SK-N-SH (cell line): ENCODE results near the gene MARCHF10. TPM values are rescaled to one million over a fixed set of nuclear protein-coding genes. Genes with fewer than 3 reads are reported as not detected.

Experiments used
- CTCF ChIA-PET: fragments of 300-600, 350-600 bp; formaldehyde crosslinking; extraction: SDS; loops from one replicate; lab custom pipeline; 2021; lab: Yijun Ruan, JAX
- POLR2A ChIA-PET: fragments of 350-600 bp; sonication (Branson Sonifier 250); formaldehyde crosslinking; extraction: SDS; loops from one replicate; lab custom pipeline; 2020; ENCODE audit warnings: antibody characterized with exemption, inconsistent platforms; lab: Yijun Ruan, JAX
- DNase-seq: peaks from one replicate; pipeline ENCODE4 v3.0.0; 2012
- H2AFZ ChIP-seq: fragments of 200-600 bp; sonication (generic); 2 replicates; pipeline ENCODE4 v1.8.1; 2016; ENCODE audit warnings: antibody characterized with exemption, mild to moderate bottlenecking, low read depth
- H3F3A ChIP-seq: fragments of 200-600 bp; sonication (generic); replicated peaks from 2 replicates; pipeline ENCODE3; 2016; ENCODE audit warnings: antibody characterized with exemption, mild to moderate bottlenecking; ENCODE audit not compliant: insufficient read depth
- H3K27ac ChIP-seq, 2 experiments: fragments of 200-500 bp in 1 of 2; fragments of 200-600 bp in 1 of 2; sonication (Bioruptor generic) in 1 of 2; sonication (generic), shearing (Covaris generic) in 1 of 2; 2 replicates each; pipeline versions ENCODE4 v1.5.1 to v1.6.1; 2014 to 2016; ENCODE audit warnings: low read depth in 2 of 2, inconsistent platforms in 1 of 2, low read length in 1 of 2, mild to moderate bottlenecking in 1 of 2, mixed read lengths in 1 of 2
- H3K27me3 ChIP-seq: fragments of 200-600 bp; sonication (generic), shearing (Covaris generic); 2 replicates; pipeline ENCODE4 v1.6.1; 2016; ENCODE audit warnings: mixed run types; ENCODE audit not compliant: insufficient read depth
- H3K36me3 ChIP-seq, 2 experiments: fragments of 200-500 bp in 1 of 2; fragments of 200-600 bp in 1 of 2; sonication (Bioruptor generic) in 1 of 2; sonication (generic) in 1 of 2; replicated peaks in 1 of 2; 2 replicates each; pipeline versions ENCODE3 to v1.5.1; 2014 to 2016; ENCODE audit warnings: low read length in 1 of 2, mild to moderate bottlenecking in 1 of 2; ENCODE audit not compliant: insufficient read depth in 2 of 2, control insufficient read depth in 1 of 2
- H3K4me1 ChIP-seq, 2 experiments: fragments of 200-500 bp in 1 of 2; fragments of 200-600 bp in 1 of 2; sonication (Bioruptor generic) in 1 of 2; sonication (generic), shearing (Covaris generic) in 1 of 2; 2 replicates each; pipeline versions ENCODE4 v1.5.1 to v1.6.1; 2014 to 2016; ENCODE audit warnings: low read depth in 1 of 2, low read length in 1 of 2, mixed run types in 1 of 2; ENCODE audit not compliant: insufficient read depth in 2 of 2, control insufficient read depth in 1 of 2
- H3K4me2 ChIP-seq: fragments of 200-600 bp; sonication (generic), shearing (Covaris generic); 2 replicates; pipeline ENCODE4 v1.6.1; 2017; ENCODE audit warnings: mixed run types
- H3K4me3 ChIP-seq, 2 experiments: fragments of 200-500 bp in 1 of 2; fragments of 200-600 bp in 1 of 2; sonication (Bioruptor generic) in 1 of 2; sonication (generic), shearing (Covaris generic) in 1 of 2; 2 replicates each; pipeline versions ENCODE4 v1.5.1 to v1.8.1; 2014 to 2016; ENCODE audit warnings: low read depth in 2 of 2, inconsistent platforms in 1 of 2, low read length in 1 of 2, mild to moderate bottlenecking in 1 of 2, mixed read lengths in 1 of 2, moderate library complexity in 1 of 2
- H3K79me2 ChIP-seq: fragments of 200-600 bp; sonication (generic); 2 replicates; pipeline ENCODE4 v1.8.1; 2017; ENCODE audit warnings: mild to moderate bottlenecking; ENCODE audit not compliant: insufficient read depth
- H3K9ac ChIP-seq: fragments of 200-600 bp; sonication (generic); 2 replicates; pipeline ENCODE4 v1.6.1; 2017; ENCODE audit warnings: mixed run types
- H3K9me2 ChIP-seq: fragments of 200-600 bp; sonication (generic); 2 replicates; pipeline ENCODE4 v1.6.1; 2017; ENCODE audit warnings: mixed run types
- H3K9me3 ChIP-seq: fragments of 200-600 bp; sonication (generic); 2 replicates; pipeline ENCODE4 v1.6.1; 2017; ENCODE audit warnings: mixed run types, mild to moderate bottlenecking, moderate library complexity
- H4K20me1 ChIP-seq: fragments of 200-600 bp; sonication (generic); 2 replicates; pipeline ENCODE4 v1.6.1; 2017; ENCODE audit warnings: mild to moderate bottlenecking, mixed run types; ENCODE audit not compliant: insufficient read depth
- ELF1 ChIP-seq: IDR thresholded peaks from 2 replicates; pipeline ENCODE4 v1.4.0; 2012
- FOSL2 ChIP-seq: IDR thresholded peaks from 2 replicates; pipeline ENCODE4 v1.4.0; 2012; ENCODE audit warnings: low read depth, mild to moderate bottlenecking, moderate library complexity, borderline replicate concordance
- FOXJ3 ChIP-seq: sonication (generic); formaldehyde crosslinking; IDR thresholded peaks from 2 replicates; pipeline ENCODE4 v1.5.1; 2020; ENCODE audit warnings: mild to moderate bottlenecking, missing genetic modification reagents
- FOXM1 ChIP-seq: IDR thresholded peaks from 2 replicates; pipeline ENCODE4 v1.4.0; 2012; ENCODE audit warnings: low read depth, mild to moderate bottlenecking
- GABPA ChIP-seq: IDR thresholded peaks from 2 replicates; pipeline ENCODE4 v1.4.0; 2012; ENCODE audit warnings: low read depth, mild to moderate bottlenecking
- JUND ChIP-seq: IDR thresholded peaks from 2 replicates; pipeline ENCODE4 v1.4.0; 2012
- MXI1 ChIP-seq: IDR thresholded peaks from 2 replicates; pipeline ENCODE4 v1.6.1; 2012; ENCODE audit warnings: mild to moderate bottlenecking, low read depth, low read length, improper control_type of control experiment
- NFIC ChIP-seq: IDR thresholded peaks from 2 replicates; pipeline ENCODE4 v1.4.0; 2012; ENCODE audit warnings: borderline replicate concordance
- NRF1 ChIP-seq: IDR thresholded peaks from 2 replicates; pipeline ENCODE4 v1.6.1; 2012; ENCODE audit warnings: low read depth, mild to moderate bottlenecking, low read length
- RAD21 ChIP-seq: IDR thresholded peaks from 2 replicates; pipeline ENCODE4 v1.6.1; 2012; ENCODE audit warnings: mild to moderate bottlenecking, low read length
- TEAD4 ChIP-seq: IDR thresholded peaks from 2 replicates; pipeline ENCODE4 v1.4.0; 2012; ENCODE audit warnings: mild to moderate bottlenecking, borderline replicate concordance; ENCODE audit not compliant: insufficient read depth
- WGBS: methylation state at CpG from one replicate; pipeline ENCODE4 v1.1.6; 2017; ENCODE audit warnings: low lambda C conversion rate; 5-methylcytosine and 5-hydroxymethylcytosine counted together
- polyA plus RNA-seq, 3 experiments: library from polyadenylated mRNA; depleted of rRNA; stranded (reverse); fragments of >200 nt; gene quantifications; 2 replicates each; pipeline ENCODE4 v1.2.3, GENCODE V29; 2012
- TF ChIP-seq, protein P1 (sequence below): IDR thresholded peaks from 2 replicates; pipeline ENCODE4 v1.6.1; 2012; ENCODE audit warnings: mild to moderate bottlenecking, low read depth, low read length, moderate library complexity
- TF ChIP-seq, protein P2 (sequence below): fragments of 200-600 bp; sonication (generic); IDR thresholded peaks from 2 replicates; pipeline ENCODE4 v1.6.1; 2017; ENCODE audit warnings: antibody characterized with exemption, mild to moderate bottlenecking, moderate library complexity

The MARCHF10 gene
- polyA plus RNA-seq, 1 of the 3 experiments (the other 2 are of a cell fraction), result 0.16 TPM

DNA sequence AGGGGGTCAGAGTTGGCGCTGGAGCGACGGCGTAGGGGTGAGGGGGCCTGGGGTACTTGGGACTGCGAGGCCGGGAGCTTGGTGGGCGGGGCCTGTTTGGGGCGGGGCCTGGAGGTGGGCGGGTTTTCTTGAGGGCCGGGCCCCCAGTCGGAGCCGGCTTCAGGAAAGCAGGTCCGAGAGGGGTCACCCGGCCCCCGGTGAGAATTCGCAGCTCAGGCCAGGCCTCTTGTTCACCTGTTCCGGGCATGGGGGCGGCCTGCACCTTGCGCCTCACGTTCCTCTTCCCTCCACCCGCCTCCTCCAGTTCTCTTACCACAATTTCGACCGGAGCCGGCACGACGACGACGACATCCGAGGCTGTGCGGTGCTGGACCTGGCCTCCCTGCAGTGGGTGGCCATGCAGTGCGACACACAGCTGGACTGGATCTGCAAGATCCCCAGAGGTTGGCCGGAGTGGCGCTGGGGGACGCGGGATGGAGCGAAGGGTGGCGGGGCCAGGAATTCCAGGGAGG, 128.2 kb downstream of the MARCHF10 start (continued):
- TF ChIP-seq, protein P1, sequence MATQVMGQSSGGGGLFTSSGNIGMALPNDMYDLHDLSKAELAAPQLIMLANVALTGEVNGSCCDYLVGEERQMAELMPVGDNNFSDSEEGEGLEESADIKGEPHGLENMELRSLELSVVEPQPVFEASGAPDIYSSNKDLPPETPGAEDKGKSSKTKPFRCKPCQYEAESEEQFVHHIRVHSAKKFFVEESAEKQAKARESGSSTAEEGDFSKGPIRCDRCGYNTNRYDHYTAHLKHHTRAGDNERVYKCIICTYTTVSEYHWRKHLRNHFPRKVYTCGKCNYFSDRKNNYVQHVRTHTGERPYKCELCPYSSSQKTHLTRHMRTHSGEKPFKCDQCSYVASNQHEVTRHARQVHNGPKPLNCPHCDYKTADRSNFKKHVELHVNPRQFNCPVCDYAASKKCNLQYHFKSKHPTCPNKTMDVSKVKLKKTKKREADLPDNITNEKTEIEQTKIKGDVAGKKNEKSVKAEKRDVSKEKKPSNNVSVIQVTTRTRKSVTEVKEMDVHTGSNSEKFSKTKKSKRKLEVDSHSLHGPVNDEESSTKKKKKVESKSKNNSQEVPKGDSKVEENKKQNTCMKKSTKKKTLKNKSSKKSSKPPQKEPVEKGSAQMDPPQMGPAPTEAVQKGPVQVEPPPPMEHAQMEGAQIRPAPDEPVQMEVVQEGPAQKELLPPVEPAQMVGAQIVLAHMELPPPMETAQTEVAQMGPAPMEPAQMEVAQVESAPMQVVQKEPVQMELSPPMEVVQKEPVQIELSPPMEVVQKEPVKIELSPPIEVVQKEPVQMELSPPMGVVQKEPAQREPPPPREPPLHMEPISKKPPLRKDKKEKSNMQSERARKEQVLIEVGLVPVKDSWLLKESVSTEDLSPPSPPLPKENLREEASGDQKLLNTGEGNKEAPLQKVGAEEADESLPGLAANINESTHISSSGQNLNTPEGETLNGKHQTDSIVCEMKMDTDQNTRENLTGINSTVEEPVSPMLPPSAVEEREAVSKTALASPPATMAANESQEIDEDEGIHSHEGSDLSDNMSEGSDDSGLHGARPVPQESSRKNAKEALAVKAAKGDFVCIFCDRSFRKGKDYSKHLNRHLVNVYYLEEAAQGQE, result no peak
- TF ChIP-seq NRF1, result no peak
- TF ChIP-seq, protein P2, sequence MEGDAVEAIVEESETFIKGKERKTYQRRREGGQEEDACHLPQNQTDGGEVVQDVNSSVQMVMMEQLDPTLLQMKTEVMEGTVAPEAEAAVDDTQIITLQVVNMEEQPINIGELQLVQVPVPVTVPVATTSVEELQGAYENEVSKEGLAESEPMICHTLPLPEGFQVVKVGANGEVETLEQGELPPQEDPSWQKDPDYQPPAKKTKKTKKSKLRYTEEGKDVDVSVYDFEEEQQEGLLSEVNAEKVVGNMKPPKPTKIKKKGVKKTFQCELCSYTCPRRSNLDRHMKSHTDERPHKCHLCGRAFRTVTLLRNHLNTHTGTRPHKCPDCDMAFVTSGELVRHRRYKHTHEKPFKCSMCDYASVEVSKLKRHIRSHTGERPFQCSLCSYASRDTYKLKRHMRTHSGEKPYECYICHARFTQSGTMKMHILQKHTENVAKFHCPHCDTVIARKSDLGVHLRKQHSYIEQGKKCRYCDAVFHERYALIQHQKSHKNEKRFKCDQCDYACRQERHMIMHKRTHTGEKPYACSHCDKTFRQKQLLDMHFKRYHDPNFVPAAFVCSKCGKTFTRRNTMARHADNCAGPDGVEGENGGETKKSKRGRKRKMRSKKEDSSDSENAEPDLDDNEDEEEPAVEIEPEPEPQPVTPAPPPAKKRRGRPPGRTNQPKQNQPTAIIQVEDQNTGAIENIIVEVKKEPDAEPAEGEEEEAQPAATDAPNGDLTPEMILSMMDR, result no peak
- no peak for TF ChIP-seq FOXM1
- TF ChIP-seq FOXJ3, result no peak

DNA sequence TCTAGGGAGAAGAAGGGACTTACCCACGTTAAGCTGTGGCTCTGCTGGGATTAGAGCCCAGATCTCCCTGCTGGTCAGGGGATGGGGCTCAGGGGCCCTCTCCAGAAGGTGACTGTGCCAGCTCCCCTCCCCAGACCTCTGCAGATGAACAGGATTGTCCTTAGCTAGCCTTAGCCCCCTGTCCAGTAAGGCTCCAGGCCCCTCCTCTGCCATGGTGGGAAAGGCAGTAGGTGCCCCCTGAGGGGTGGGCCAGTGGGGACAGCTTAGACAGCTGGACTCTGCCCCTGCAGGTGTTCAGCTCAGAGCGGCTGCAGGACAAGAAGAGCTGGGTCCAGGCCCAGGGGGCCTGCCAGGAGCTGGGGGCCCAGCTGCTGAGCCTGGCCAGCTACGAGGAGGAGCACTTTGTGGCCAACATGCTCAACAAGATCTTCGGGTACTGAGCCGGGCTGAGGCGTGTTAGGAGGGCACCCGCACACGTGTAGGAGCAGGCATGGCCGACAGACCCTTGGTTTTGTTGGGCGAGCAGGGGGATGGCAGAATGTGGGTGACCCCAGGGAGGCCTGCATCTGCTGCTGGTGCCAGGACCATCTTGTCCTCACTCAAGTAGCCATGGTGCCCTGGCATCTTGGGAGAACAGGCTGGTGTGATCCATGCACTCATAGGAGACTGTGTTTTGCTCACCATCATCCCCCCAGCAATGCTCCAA, 129.7 kb downstream of the MARCHF10 start:
- H4K20me1 ChIP-seq, result no peaks in the 10 kb centered on the region
- peaks cover 13% of the 10 kb centered on the region for H3F3A ChIP-seq

More for the DNA sequence above, 129.7 kb downstream of the MARCHF10 start:
- H3K4me2 ChIP-seq, result no peak overlapping the region
- H3K9ac ChIP-seq, result no peak overlapping the region
- no peaks in the 10 kb centered on the region; a peak in 1 of 4 replicates for H3K4me1 ChIP-seq
- CTCF ChIA-PET, result interaction anchor here (1.1 to 8.6 kb wide), 4 partner anchors 7 to 25 kb away, joined by 3 to 67 read pairs (median 19); no protein-coding TSS in a partner anchor
- 100% methylated on average over 10 of the region's 10 CpGs for WGBS
- H3K9me2 ChIP-seq, result no peaks in the 10 kb centered on the region
- peaks cover 13% of the 10 kb centered on the region; the same call in 1 of the 2 replicates for H3K79me2 ChIP-seq
- H2AFZ ChIP-seq, result no peak overlapping the region
- TF ChIP-seq JUND (no peak), RAD21 (no peak), FOSL2 (no peak), GABPA (no peak), NFIC (no peak), ELF1 (no peak), TEAD4 (no peak), MXI1 (no peak), FOXJ3 (no peak)
- peak; percentile 47 for DNase-seq
- H3K27me3 ChIP-seq, result no peaks in the 10 kb centered on the region
- peaks cover 81 to 82% of the 10 kb centered on the region in 2 experiments for H3K36me3 ChIP-seq
- no peaks in the 10 kb centered on the region for H3K9me3 ChIP-seq
- no peak overlapping the region for H3K4me3 ChIP-seq
- no peak overlapping the region for H3K27ac ChIP-seq
- POLR2A ChIA-PET, result no interaction called here
